Neural crest cell (in vitro differentiated cells): ENCODE data around the gene IVL. TPM values are rescaled to one million over a fixed set of nuclear protein-coding genes. Genes with fewer than 3 reads are reported as not detected.

ENCODE experiments used
- DNase-seq: peaks from one replicate; pipeline ENCODE4 v3.0.0; 2021; ENCODE audit warnings: low read depth, mixed read lengths, low spot score
- H3K27ac Mint-ChIP-seq: one replicate; pipeline ENCODE4 v1.8.0; 2021; ENCODE audit warnings: mild to moderate bottlenecking, mixed read lengths; ENCODE audit not compliant: unreplicated experiment
- H3K27me3 Mint-ChIP-seq: 2 replicates; pipeline ENCODE4 v1.8.0; 2021; ENCODE audit warnings: low read depth, mild to moderate bottlenecking, mixed read lengths
- H3K36me3 Mint-ChIP-seq: 2 replicates; pipeline ENCODE4 v1.8.0; 2021; ENCODE audit warnings: low read depth, mild to moderate bottlenecking, mixed read lengths
- H3K4me1 Mint-ChIP-seq: 2 replicates; pipeline ENCODE4 v1.8.0; 2021; ENCODE audit warnings: mixed read lengths
- H3K4me3 Mint-ChIP-seq: one replicate; pipeline ENCODE4 v1.8.0; 2021; ENCODE audit warnings: mild to moderate bottlenecking, mixed read lengths
- H3K9me3 Mint-ChIP-seq: 2 replicates; pipeline ENCODE4 v1.8.0; 2021; ENCODE audit warnings: mixed read lengths
- long read RNA-seq: library from polyadenylated mRNA; unstranded; transcript quantifications from one replicate; pipeline ENCODE4 v2.0.0, GENCODE V29; 2020
- total RNA-seq: library from RNA; stranded (reverse); gene quantifications from 2 replicates; pipeline ENCODE4 v1.2.1, GENCODE V29; 2021
- TF ChIP-seq, protein P1 (sequence below): fragments of 200-600 bp; sonication (generic); conservative IDR thresholded peaks from 2 replicates; pipeline ENCODE4 v1.5.0; 2021; ENCODE audit warnings: antibody characterized with exemption, mild to moderate bottlenecking

The IVL gene, protein sequence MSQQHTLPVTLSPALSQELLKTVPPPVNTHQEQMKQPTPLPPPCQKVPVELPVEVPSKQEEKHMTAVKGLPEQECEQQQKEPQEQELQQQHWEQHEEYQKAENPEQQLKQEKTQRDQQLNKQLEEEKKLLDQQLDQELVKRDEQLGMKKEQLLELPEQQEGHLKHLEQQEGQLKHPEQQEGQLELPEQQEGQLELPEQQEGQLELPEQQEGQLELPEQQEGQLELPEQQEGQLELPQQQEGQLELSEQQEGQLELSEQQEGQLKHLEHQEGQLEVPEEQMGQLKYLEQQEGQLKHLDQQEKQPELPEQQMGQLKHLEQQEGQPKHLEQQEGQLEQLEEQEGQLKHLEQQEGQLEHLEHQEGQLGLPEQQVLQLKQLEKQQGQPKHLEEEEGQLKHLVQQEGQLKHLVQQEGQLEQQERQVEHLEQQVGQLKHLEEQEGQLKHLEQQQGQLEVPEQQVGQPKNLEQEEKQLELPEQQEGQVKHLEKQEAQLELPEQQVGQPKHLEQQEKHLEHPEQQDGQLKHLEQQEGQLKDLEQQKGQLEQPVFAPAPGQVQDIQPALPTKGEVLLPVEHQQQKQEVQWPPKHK
- not detected in 2 replicates for total RNA-seq
- long read RNA-seq: 0 reads

DNA sequence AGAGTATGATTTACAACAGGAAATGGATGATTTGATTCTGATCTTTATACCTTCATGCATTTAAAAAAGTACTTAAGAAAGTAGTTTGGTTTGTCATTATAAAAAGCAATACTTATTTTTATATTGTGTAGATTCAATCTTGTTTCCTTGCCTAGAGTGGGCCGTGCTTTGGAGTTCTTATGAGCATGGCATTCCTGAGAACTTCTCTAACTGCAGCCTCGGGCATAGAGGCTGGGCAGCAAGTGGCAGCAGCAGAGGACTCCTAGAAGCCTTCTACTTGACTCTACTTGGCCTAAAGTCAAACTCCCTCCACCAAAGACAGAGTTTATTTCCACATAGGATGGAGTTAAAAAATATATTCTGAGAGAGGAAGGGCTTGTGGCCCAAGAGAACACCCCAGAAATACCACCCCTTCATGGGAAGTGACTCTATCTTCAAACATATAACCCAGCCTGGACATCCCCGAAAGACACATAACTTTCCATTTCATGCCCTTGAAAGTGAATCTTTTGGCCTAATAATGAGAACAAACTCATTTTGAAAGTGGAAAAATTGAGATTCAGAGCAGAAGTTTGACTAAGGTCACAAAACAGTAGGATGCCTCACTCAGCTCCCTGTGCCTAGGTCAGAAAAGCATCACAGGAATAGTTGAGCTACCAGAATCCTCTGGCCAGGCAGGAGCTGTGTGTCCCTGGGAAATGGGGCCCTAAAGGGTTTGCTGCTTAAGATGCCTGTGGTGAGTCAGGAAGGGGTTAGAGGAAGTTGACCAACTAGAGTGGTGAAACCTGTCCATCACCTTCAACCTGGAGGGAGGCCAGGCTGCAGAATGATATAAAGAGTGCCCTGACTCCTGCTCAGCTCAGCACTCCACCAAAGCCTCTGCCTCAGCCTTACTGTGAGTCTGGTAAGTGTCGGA lies at the start of gene IVL:
TSS of gene IVL (plus strand) at position 861 of the 916 bp plus-strand sequence. CDS start 1,252 bp downstream, outside the sequence.
- Mint-ChIP-seq H3K4me3 (no peak within 1 kb of the TSS), H3K4me1 (no peaks in the 10 kb centered on the region), H3K27ac (no peak within 1 kb of the TSS), H3K27me3 (peaks cover 2% of the 10 kb centered on the region), H3K36me3 (no peaks in the 10 kb centered on the region), H3K9me3 (peaks cover 14% of the 10 kb centered on the region)
- TF ChIP-seq, protein P1, sequence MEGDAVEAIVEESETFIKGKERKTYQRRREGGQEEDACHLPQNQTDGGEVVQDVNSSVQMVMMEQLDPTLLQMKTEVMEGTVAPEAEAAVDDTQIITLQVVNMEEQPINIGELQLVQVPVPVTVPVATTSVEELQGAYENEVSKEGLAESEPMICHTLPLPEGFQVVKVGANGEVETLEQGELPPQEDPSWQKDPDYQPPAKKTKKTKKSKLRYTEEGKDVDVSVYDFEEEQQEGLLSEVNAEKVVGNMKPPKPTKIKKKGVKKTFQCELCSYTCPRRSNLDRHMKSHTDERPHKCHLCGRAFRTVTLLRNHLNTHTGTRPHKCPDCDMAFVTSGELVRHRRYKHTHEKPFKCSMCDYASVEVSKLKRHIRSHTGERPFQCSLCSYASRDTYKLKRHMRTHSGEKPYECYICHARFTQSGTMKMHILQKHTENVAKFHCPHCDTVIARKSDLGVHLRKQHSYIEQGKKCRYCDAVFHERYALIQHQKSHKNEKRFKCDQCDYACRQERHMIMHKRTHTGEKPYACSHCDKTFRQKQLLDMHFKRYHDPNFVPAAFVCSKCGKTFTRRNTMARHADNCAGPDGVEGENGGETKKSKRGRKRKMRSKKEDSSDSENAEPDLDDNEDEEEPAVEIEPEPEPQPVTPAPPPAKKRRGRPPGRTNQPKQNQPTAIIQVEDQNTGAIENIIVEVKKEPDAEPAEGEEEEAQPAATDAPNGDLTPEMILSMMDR: no peak
- DNase-seq: no peak

DNA sequence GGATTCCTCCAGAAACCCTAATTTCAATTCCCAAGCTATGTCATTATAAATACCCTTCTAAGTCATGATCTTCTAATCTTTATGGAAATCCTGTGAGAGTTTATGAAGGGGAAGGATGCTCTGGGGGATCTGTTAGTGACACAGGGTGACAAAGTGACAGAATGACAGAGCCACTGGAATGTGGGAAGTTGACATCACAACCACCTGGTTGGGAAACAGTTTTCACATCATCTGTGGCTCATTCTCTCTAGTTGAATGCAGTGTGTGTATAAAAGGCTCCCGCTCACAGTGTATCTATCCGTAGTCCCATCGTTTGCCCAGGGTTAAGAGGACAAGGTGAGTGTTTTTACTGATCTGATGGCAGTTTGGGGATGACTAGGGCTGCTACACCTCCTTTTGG lies 48.6 kb upstream of the IVL start, which contains the start of gene LCE7A:
TSS of gene LCE7A (plus strand) at position 301 of the 400 bp plus-strand sequence. CDS start 702 bp downstream, outside the sequence.
- no peak within 1 kb of the TSS for H3K4me3 Mint-ChIP-seq
- H3K9me3 Mint-ChIP-seq: peaks cover 21% of the 10 kb centered on the region
- no peaks in the 10 kb centered on the region for H3K4me1 Mint-ChIP-seq
- H3K27ac Mint-ChIP-seq: no peak within 1 kb of the TSS
- H3K36me3 Mint-ChIP-seq: no peaks in the 10 kb centered on the region
- TF ChIP-seq, protein P1: no peak
- no peaks in the 10 kb centered on the region for H3K27me3 Mint-ChIP-seq
- DNase-seq: no peak

DNA sequence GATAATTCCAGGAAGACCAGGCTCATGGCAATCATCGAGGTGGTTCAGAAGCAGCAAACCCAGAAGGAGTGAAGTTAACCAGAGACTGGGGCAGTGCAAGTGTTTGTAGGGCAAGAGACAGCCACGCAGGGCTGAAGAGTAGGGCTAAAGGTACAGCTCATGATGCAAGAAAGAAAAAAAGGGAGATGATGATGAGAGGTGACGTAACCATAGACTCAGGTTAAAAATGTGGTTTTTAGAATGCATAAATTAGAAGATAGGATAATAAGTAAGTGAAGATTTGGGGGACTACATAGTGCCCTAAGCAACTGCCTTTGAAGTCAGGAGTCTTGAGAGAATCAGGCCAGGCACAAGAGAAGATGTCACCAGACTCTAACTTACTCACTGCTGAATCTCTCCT lies 48.2 kb upstream of the IVL start:
- Mint-ChIP-seq H3K36me3 (no peaks in the 10 kb centered on the region), H3K4me1 (no peaks in the 10 kb centered on the region), H3K27ac (no peak overlapping the region), H3K4me3 (no peak overlapping the region), H3K27me3 (no peaks in the 10 kb centered on the region), H3K9me3 (peaks cover 18% of the 10 kb centered on the region)
- TF ChIP-seq, protein P1: no peak
- no peak for DNase-seq

DNA sequence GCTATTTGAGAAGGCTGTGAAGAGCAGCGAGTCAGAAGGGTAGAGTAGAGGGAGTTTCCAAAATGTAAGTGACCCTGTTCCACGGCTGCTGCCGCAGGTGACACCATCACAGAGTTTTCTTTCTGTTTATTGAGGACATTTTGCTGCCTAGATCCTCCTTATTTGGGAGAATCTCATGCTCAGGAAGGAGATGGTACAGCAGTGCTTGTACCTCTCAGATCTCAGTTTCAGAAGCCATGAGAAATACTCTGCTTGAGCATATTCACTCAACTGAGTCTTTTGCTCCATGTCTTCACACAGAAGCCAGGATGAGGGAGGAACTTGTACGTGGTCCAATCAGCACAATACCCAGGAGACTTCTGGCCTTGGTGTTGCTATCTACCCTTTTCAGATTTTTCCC lies 47.0 kb upstream of the IVL start:
- no peak for DNase-seq
- no peak overlapping the region for H3K4me3 Mint-ChIP-seq
- H3K27me3 Mint-ChIP-seq: no peaks in the 10 kb centered on the region
- no peak overlapping the region for H3K27ac Mint-ChIP-seq
- H3K36me3 Mint-ChIP-seq: no peaks in the 10 kb centered on the region
- TF ChIP-seq, protein P1: no peak
- peaks cover 15% of the 10 kb centered on the region for H3K9me3 Mint-ChIP-seq
- no peaks in the 10 kb centered on the region for H3K4me1 Mint-ChIP-seq

DNA sequence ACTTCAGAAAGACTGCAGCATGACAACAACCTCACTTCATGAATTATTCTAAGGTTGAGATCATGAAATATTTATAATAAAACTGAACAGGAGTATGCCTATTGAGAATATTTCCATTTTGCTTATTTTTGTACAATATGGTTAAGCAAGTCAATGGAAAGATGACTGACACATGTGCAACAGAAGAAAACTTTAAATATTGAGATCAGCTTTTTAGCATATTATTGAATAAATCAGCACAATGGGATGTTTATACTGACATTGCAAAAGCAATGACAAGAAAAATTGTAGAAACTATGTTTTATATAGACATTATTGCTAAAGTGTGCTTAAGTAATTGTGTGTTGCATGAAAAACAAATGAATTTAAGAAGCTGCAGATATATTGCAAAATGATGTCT lies 43.9 kb upstream of the IVL start:
- Mint-ChIP-seq H3K27ac (no peak overlapping the region), H3K9me3 (peaks cover 10% of the 10 kb centered on the region), H3K27me3 (no peaks in the 10 kb centered on the region), H3K4me1 (no peaks in the 10 kb centered on the region), H3K4me3 (no peak overlapping the region), H3K36me3 (no peaks in the 10 kb centered on the region)
- no peak for DNase-seq
- TF ChIP-seq, protein P1: no peak
